Keratinocyte (primary cell): ENCODE measurements around the gene SMIM24. TPM values are rescaled to one million over a fixed set of nuclear protein-coding genes. Genes with fewer than 3 reads are reported as not detected.

Source experiments
- DNase-seq: peaks from one replicate; pipeline ENCODE4 v3.0.0-alpha.2; 2011; ENCODE audit warnings: low read depth, missing footprints, low spot score
- FAIRE-seq: peaks from 2 replicates; lab custom pipeline; 2011; peaks lifted over from hg19 to GRCh38; lab: Jason Lieb, UNC
- H2AFZ ChIP-seq: 2 replicates; pipeline ENCODE4 v1.6.0; 2012; ENCODE audit warnings: low read length, control low read depth, inconsistent platforms; ENCODE audit not compliant: control insufficient read depth
- H3K27ac ChIP-seq: 2 replicates; pipeline ENCODE4 v1.5.1; 2011; ENCODE audit warnings: low read length; ENCODE audit not compliant: control insufficient read depth, insufficient read depth
- H3K27me3 ChIP-seq: 3 replicates; pipeline ENCODE4 v1.6.0; 2011; ENCODE audit warnings: low read length; ENCODE audit not compliant: control insufficient read depth, insufficient read depth; ENCODE audit errors: extremely low read depth
- H3K36me3 ChIP-seq, 2 experiments: 2 replicates in 1 of 2; 3 replicates in 1 of 2; pipeline ENCODE4 v1.5.1; 2011; ENCODE audit warnings: low read length in 2 of 2, mild to moderate bottlenecking in 1 of 2; ENCODE audit not compliant: control insufficient read depth in 2 of 2, insufficient read depth in 2 of 2; ENCODE audit errors: extremely low read depth in 1 of 2
- H3K4me1 ChIP-seq: 3 replicates; pipeline ENCODE4 v1.5.1; 2011; ENCODE audit warnings: low read length; ENCODE audit not compliant: control insufficient read depth, insufficient read depth; ENCODE audit errors: extremely low read depth
- H3K4me2 ChIP-seq: 3 replicates; pipeline ENCODE4 v1.6.0; 2011; ENCODE audit warnings: low read depth, low read length; ENCODE audit not compliant: control insufficient read depth, insufficient read depth; ENCODE audit errors: extremely low read depth
- H3K4me3 ChIP-seq, 3 experiments: fragments of 200-600 bp in 1 of 3; sonication (generic) in 1 of 3; 2 replicates in 2 of 3; 3 replicates in 1 of 3; pipeline ENCODE4 v1.5.1; 2011 to 2016; ENCODE audit warnings: low read length in 3 of 3, mild to moderate bottlenecking in 3 of 3, control low read depth in 2 of 3, inconsistent platforms in 1 of 3, low read depth in 1 of 3, mixed read lengths in 1 of 3, mixed run types in 1 of 3, moderate library complexity in 1 of 3; ENCODE audit not compliant: control insufficient read depth in 2 of 3, insufficient read depth in 2 of 3; ENCODE audit errors: extremely low read depth in 1 of 3
- H3K79me2 ChIP-seq: 2 replicates; pipeline ENCODE4 v1.6.0; 2012; ENCODE audit warnings: low read length; ENCODE audit not compliant: control insufficient read depth, insufficient read depth
- H3K9ac ChIP-seq: 3 replicates; pipeline ENCODE4 v1.6.0; 2011; ENCODE audit warnings: low read length; ENCODE audit not compliant: control insufficient read depth, insufficient read depth; ENCODE audit errors: extremely low read depth
- H3K9me1 ChIP-seq: 3 replicates; pipeline ENCODE4 v1.6.0; 2011; ENCODE audit warnings: low read length; ENCODE audit not compliant: control insufficient read depth, insufficient read depth; ENCODE audit errors: extremely low read depth
- H3K9me3 ChIP-seq: 2 replicates; pipeline ENCODE4 v1.5.1; 2012; ENCODE audit warnings: low read depth, low read length; ENCODE audit not compliant: control insufficient read depth
- H4K20me1 ChIP-seq: 3 replicates; pipeline ENCODE4 v1.6.0; 2011; ENCODE audit warnings: low read length; ENCODE audit not compliant: control insufficient read depth, insufficient read depth; ENCODE audit errors: extremely low read depth
- CTCF ChIP-seq, 3 experiments: IDR thresholded peaks in 1 of 3; conservative IDR thresholded peaks in 1 of 3; optimal IDR thresholded peaks in 1 of 3; 2 replicates in 2 of 3; 3 replicates in 1 of 3; pipeline versions ENCODE3 to v1.5.1; 2011; ENCODE audit warnings: low read length in 3 of 3, mild to moderate bottlenecking in 3 of 3, moderate library complexity in 2 of 3, control low read depth in 1 of 3, inconsistent platforms in 1 of 3; ENCODE audit not compliant: insufficient read depth in 2 of 3; ENCODE audit errors: extremely low read depth in 1 of 3
- EZH2 ChIP-seq: IDR thresholded peaks from one replicate; pipeline ENCODE4 v1.6.1; 2012; ENCODE audit warnings: inconsistent platforms, mild to moderate bottlenecking, low read length, moderate library complexity
- dilution Hi-C: fragments of 300-500 bp; cut with MboI; formaldehyde crosslinking; loops from one replicate; pipeline ENCODE4 v1.7.0; 2020; ENCODE audit warnings: low sequenced_read_pairs; ENCODE audit not compliant: extremely low pct_ligation_motif_present
- polyA plus RNA-seq, 5 experiments: library from polyadenylated mRNA; depleted of rRNA in 3 of 5; stranded (reverse) in 3 of 5; stranded (forward) in 1 of 5; unstranded in 1 of 5; fragments of >200 nt; gene quantifications; 1 replicate in 1 of 5; 2 replicates in 3 of 5; 3 replicates in 1 of 5; pipeline versions ENCODE4 v1.2.1 to v1.2.3, GENCODE V29; 2011 to 2012; ENCODE audit warnings: missing spikeins in 2 of 5, low read depth in 1 of 5, low replicate concordance in 1 of 5

SMIM24 gene
- polyA plus RNA-seq, 1 donor (not counting 4 experiments of a cell fraction or from before 2014, with no cell fraction given), result not detected

- Histone ChIP-seq H3K79me2 (peaks cover 5% of the 10 kb centered on the region), H3K9me1 (no peaks in the 10 kb centered on the region), H3K27ac (no peak overlapping the region), H4K20me1 (no peaks in the 10 kb centered on the region), H3K4me2 (no peak overlapping the region), H3K4me1 (no peaks in the 10 kb centered on the region), H3K9ac (no peak overlapping the region), H3K27me3 (no peaks in the 10 kb centered on the region), H3K36me3 (peaks cover 18 to 36% of the 10 kb centered on the region in 2 experiments), H3K9me3 (no peaks in the 10 kb centered on the region), H2AFZ (no peak overlapping the region), H3K4me3 (no peak overlapping the region)
- TF ChIP-seq EZH2, result no peak
- TF ChIP-seq CTCF (optimal IDR thresholded peaks at IDR 0.05 in 1 of 3, IDR thresholded peaks at IDR 0.05 in 1 of 3, conservative IDR thresholded peaks at IDR 0.05 in 1 of 3; ENCODE audit: extremely low read depth in 1 of 3, insufficient read depth in 2 of 3, low read length in 3 of 3), result no peak
- FAIRE-seq (no peak), DNase-seq (no peak)
- dilution Hi-C loops, result no loop called here
Measured at GRCh38 chr19:3456925-3457527, 23.3 kb downstream of the SMIM24 start.

- no peak for TF ChIP-seq EZH2
- no peak for TF ChIP-seq CTCF (optimal IDR thresholded peaks at IDR 0.05 in 1 of 3, IDR thresholded peaks at IDR 0.05 in 1 of 3, conservative IDR thresholded peaks at IDR 0.05 in 1 of 3; ENCODE audit: extremely low read depth in 1 of 3, insufficient read depth in 2 of 3, low read length in 3 of 3)
- peaks cover 18 to 36% of the 10 kb centered on the region in 2 experiments for H3K36me3 ChIP-seq
- H3K9ac ChIP-seq, result no peak overlapping the region
- no peaks in the 10 kb centered on the region for H3K27me3 ChIP-seq
- DNase-seq (no peak), FAIRE-seq (no peak)
- dilution Hi-C loops, result no loop called here
- H3K4me2 ChIP-seq, result no peak overlapping the region
- H3K79me2 ChIP-seq, result peaks cover 5% of the 10 kb centered on the region
- H3K9me3 ChIP-seq, result no peaks in the 10 kb centered on the region
- H4K20me1 ChIP-seq, result no peaks in the 10 kb centered on the region
- H3K4me3 ChIP-seq, result no peak overlapping the region
- no peaks in the 10 kb centered on the region for H3K9me1 ChIP-seq
- peaks cover 5% of the 10 kb centered on the region for H3K4me1 ChIP-seq
- no peak overlapping the region for H3K27ac ChIP-seq
- H2AFZ ChIP-seq, result no peak overlapping the region
Measured at GRCh38 chr19:3455960-3456601, 24.2 kb downstream of the SMIM24 start.
